HepG2 (cell line): ENCODE measurements around the gene MICALL2. TPM values are rescaled to one million over a fixed set of nuclear protein-coding genes. Genes with fewer than 3 reads are reported as not detected.

Experiments used
- ATAC-seq: fragments of 200-7000 bp; cut with Tn5 transposase; 3 replicates; pipeline ENCODE4 v1.9.1; 2020; ENCODE audit warnings: mild to moderate bottlenecking, moderate library complexity
- BruUV-seq: library from RNA; stranded (reverse); fragments of 400-500 nt; replicated peaks from 2 replicates; lab custom pipeline; 2021; lab: Mats Ljungman, UMichigan
- CTCF ChIA-PET: fragments of 300-600 bp; formaldehyde crosslinking; extraction: SDS; loops from one replicate; lab custom pipeline; 2021; ENCODE audit warnings: low total read pairs, inconsistent platforms, low intra/inter-chr PET ratio; lab: Yijun Ruan, JAX
- POLR2A ChIA-PET: fragments of 350-600 bp; sonication (Branson Sonifier 250); formaldehyde crosslinking; loops from one replicate; lab custom pipeline; 2020; ENCODE audit warnings: antibody characterized with exemption, inconsistent platforms; lab: Yijun Ruan, JAX
- DNase-seq: peaks from one replicate; pipeline ENCODE4 v3.0.0-alpha.2; 2015; ENCODE audit warnings: low spot score
- FAIRE-seq: peaks from 3 replicates; lab custom pipeline; 2011; peaks lifted over from hg19 to GRCh38; lab: Jason Lieb, UNC
- H2AFZ ChIP-seq: one replicate; pipeline ENCODE4 v1.6.1; 2011; ENCODE audit warnings: low read length, inconsistent platforms
- H3K27ac ChIP-seq: fragments of 300-600 bp; 3 replicates; pipeline ENCODE4 v1.8.0; 2011; ENCODE audit warnings: mixed run types, mild to moderate bottlenecking, mixed read lengths, low read length, inconsistent platforms; ENCODE audit not compliant: insufficient read depth; ENCODE audit errors: extremely low read length
- H3K27me3 ChIP-seq, 2 experiments: fragments of 200-600 bp in 1 of 2; 2 replicates in 1 of 2; 3 replicates in 1 of 2; pipeline versions ENCODE4 v1.6.0 to v1.8.0; 2011; ENCODE audit warnings: low read length in 2 of 2, mild to moderate bottlenecking in 2 of 2, moderate library complexity in 2 of 2, inconsistent platforms in 1 of 2; ENCODE audit not compliant: insufficient read depth in 2 of 2, control insufficient read depth in 1 of 2
- H3K36me3 ChIP-seq, 2 experiments: fragments of 200-600 bp in 1 of 2; replicated peaks in 1 of 2; 2 replicates in 1 of 2; 3 replicates in 1 of 2; pipeline versions ENCODE4 v1.5.1 to v1.8.0; 2011; ENCODE audit warnings: low read length in 2 of 2, inconsistent platforms in 1 of 2; ENCODE audit not compliant: insufficient read depth in 2 of 2, control insufficient read depth in 1 of 2
- H3K4me1 ChIP-seq: 2 replicates; pipeline ENCODE4 v1.5.1; 2012; ENCODE audit warnings: low read length, inconsistent platforms; ENCODE audit not compliant: insufficient read depth
- H3K4me2 ChIP-seq: 2 replicates; pipeline ENCODE4 v1.6.0; 2011; ENCODE audit warnings: low read depth, low read length, inconsistent platforms
- H3K4me3 ChIP-seq, 3 experiments: fragments of 200-600 bp in 1 of 3; sonication (generic), shearing (Covaris generic) in 1 of 3; replicated peaks in 1 of 3; 2 replicates each; pipeline ENCODE4 v1.5.1; 2011 to 2016; ENCODE audit warnings: low read length in 3 of 3, inconsistent platforms in 2 of 3, low read depth in 2 of 3, mild to moderate bottlenecking in 2 of 3, control low read depth in 1 of 3, mixed read lengths in 1 of 3; ENCODE audit not compliant: insufficient read depth in 1 of 3
- H3K79me2 ChIP-seq: one replicate; pipeline ENCODE4 v1.6.1; 2011; ENCODE audit warnings: low read length, inconsistent platforms; ENCODE audit not compliant: insufficient read depth
- H3K9ac ChIP-seq: 2 replicates; pipeline ENCODE4 v1.6.0; 2011; ENCODE audit warnings: mild to moderate bottlenecking, low read depth, low read length, inconsistent platforms; ENCODE audit not compliant: insufficient read depth
- H3K9me3 ChIP-seq: 2 replicates; pipeline ENCODE4 v1.5.1; 2012; ENCODE audit warnings: mild to moderate bottlenecking, low read length
- H4K20me1 ChIP-seq: 2 replicates; pipeline ENCODE4 v1.6.0; 2011; ENCODE audit warnings: inconsistent platforms, mild to moderate bottlenecking, low read length, moderate library complexity; ENCODE audit not compliant: insufficient read depth
- CBX1 ChIP-seq: IDR thresholded peaks from one replicate; pipeline ENCODE4 v1.6.1; 2016; ENCODE audit warnings: antibody characterized with exemption, low read depth
- ETV5 ChIP-seq: IDR thresholded peaks from 2 replicates; pipeline ENCODE4 v1.6.1; 2018; ENCODE audit warnings: missing biosample characterization, missing genetic modification reagents, inconsistent platforms, borderline replicate concordance
- GPN1 ChIP-seq: sonication (generic); formaldehyde crosslinking; IDR thresholded peaks from 2 replicates; pipeline ENCODE4 v1.5.1; 2020; ENCODE audit warnings: missing genetic modification reagents, borderline replicate concordance
- ZNF530 ChIP-seq: sonication (generic); formaldehyde crosslinking; IDR thresholded peaks from 2 replicates; pipeline ENCODE4 v1.5.0; 2020; ENCODE audit warnings: low read depth, mild to moderate bottlenecking, missing genetic modification reagents
- WGBS: methylation state at CpG from one replicate; pipeline ENCODE4 v1.1.6; 2017; ENCODE audit warnings: low lambda C conversion rate; 5-methylcytosine and 5-hydroxymethylcytosine counted together
- in situ Hi-C: cut with HindIII; loops from 2 replicates; pipeline ENCODE4 v1.10.0; 2017; ENCODE audit warnings: low pct_unique_long_range_greater_than_20kb; ENCODE audit not compliant: extremely low pct_ligation_motif_present
- intact Hi-C: fragments of 100-400 bp; cut with micrococcal nuclease; formaldehyde crosslinking; loops from one replicate; pipeline ENCODE4 v1.10.0; 2022; ENCODE audit not compliant: unreplicated experiment
- polyA plus RNA-seq, 8 experiments: library from polyadenylated mRNA; depleted of rRNA in 3 of 8; stranded (reverse) in 7 of 8; unstranded in 1 of 8; fragments of >200 nt; fragmentation: Illumina TruSeq in 4 of 8; extraction: Trizol in 4 of 8; gene quantifications; 2 replicates each; pipeline versions ENCODE4 v1.2.1 to v1.2.3, GENCODE V29; 2011 to 2016; ENCODE audit warnings: low read depth in 4 of 8, missing spikeins in 1 of 8, mixed read lengths in 1 of 8; ENCODE audit not compliant: insufficient read depth in 1 of 8
- total RNA-seq, 5 experiments: library from RNA; depleted of rRNA; stranded (reverse); fragments of >200 nt; fragmentation: Illumina TruSeq; extraction: Trizol; gene quantifications; 2 replicates each; pipeline ENCODE4 v1.2.3, GENCODE V29; 2016; ENCODE audit warnings: low read depth in 1 of 5
- TF ChIP-seq, protein P1 (sequence below): sonication (generic); formaldehyde crosslinking; IDR thresholded peaks from 2 replicates; pipeline ENCODE4 v1.5.1; 2020; ENCODE audit warnings: missing genetic modification reagents, mild to moderate bottlenecking, borderline replicate concordance
- TF ChIP-seq, protein P2 (sequence below), 2 experiments: fragments of 450-650 bp in 1 of 2; sonication (generic) in 1 of 2; formaldehyde crosslinking in 1 of 2; IDR thresholded peaks; 2 replicates each; pipeline versions ENCODE4 v1.6.1 to v1.8.0; 2016 to 2022; ENCODE audit warnings: antibody characterized with exemption in 1 of 2, mild to moderate bottlenecking in 1 of 2, missing genetic modification reagents in 1 of 2

The MICALL2 gene
- total and polyA plus RNA-seq, 2 of the 13 experiments (the other 11 are each of a cell fraction or from before 2014, with no cell fraction given): 5.8 to 12.4 TPM

DNA sequence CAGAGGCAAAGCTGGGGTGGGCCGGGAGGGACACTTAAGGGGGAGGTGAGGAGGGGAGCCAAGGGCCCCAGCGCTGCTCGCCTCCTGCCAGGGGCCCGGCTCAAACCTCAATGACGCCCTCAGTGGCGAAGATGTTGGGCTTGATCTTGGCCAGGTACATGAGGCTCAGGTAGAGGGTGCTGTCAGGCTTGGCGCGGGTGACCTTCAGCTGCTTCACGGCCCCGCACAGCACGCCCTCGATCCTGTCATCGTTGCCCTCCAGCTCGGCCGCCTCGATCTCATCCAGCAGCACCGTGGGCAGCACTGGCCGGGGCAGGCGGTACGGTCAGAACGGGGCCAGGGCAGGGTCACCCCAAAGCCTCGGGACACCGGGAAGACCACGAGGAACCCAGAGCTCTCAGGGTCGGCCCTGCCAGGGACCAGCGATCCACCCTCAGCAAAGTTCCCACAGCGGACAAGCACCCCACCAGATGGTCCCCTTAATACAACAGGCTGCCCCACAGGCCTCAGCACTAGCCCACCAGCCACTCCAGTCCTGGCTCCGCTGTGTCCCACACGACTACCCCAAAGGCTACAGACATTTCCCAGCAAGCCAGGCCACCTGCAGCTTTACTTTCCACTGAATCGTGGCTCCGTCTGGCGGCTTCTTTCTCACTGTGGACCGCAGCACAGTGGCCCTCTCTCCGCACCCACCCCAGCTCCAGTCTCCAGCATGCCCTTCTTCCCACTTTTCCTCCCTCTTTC is 41.0 kb upstream of the MICALL2 start:
- Histone ChIP-seq H3K9ac (no peak overlapping the region), H3K9me3 (no peaks in the 10 kb centered on the region), H3K4me1 (peaks cover 17% of the 10 kb centered on the region), H3K27me3 (no peaks in the 10 kb centered on the region; a peak in 1 of 5 replicates), H3K36me3 (peaks cover 22 to 48% of the 10 kb centered on the region in 2 experiments), H3K27ac (no peak overlapping the region), H2AFZ (no peak overlapping the region), H3K4me2 (no peak overlapping the region), H4K20me1 (no peaks in the 10 kb centered on the region), H3K4me3 (no peak overlapping the region), H3K79me2 (peaks cover 26% of the 10 kb centered on the region)
- CTCF ChIA-PET: no interaction called here
- no peak for ATAC-seq
- 97% methylated on average over 29 of the region's 34 CpGs for WGBS
- BruUV-seq: no TSS peak
- no peak for FAIRE-seq
- POLR2A ChIA-PET: no interaction called here
- intact Hi-C loops (no loop called here), in situ Hi-C loops (loop anchor here (5.0 kb wide), 1 partner anchor 57 kb away; the partner anchor contains the start of gene TMEM184A)
- no peak for DNase-seq
- TF ChIP-seq, protein P1, sequence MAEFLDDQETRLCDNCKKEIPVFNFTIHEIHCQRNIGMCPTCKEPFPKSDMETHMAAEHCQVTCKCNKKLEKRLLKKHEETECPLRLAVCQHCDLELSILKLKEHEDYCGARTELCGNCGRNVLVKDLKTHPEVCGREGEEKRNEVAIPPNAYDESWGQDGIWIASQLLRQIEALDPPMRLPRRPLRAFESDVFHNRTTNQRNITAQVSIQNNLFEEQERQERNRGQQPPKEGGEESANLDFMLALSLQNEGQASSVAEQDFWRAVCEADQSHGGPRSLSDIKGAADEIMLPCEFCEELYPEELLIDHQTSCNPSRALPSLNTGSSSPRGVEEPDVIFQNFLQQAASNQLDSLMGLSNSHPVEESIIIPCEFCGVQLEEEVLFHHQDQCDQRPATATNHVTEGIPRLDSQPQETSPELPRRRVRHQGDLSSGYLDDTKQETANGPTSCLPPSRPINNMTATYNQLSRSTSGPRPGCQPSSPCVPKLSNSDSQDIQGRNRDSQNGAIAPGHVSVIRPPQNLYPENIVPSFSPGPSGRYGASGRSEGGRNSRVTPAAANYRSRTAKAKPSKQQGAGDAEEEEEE (CRISPR knock-in tag): no peak
- TF ChIP-seq ETV5: no peak
- no peak for TF ChIP-seq ZNF530
- TF ChIP-seq, protein P2, sequence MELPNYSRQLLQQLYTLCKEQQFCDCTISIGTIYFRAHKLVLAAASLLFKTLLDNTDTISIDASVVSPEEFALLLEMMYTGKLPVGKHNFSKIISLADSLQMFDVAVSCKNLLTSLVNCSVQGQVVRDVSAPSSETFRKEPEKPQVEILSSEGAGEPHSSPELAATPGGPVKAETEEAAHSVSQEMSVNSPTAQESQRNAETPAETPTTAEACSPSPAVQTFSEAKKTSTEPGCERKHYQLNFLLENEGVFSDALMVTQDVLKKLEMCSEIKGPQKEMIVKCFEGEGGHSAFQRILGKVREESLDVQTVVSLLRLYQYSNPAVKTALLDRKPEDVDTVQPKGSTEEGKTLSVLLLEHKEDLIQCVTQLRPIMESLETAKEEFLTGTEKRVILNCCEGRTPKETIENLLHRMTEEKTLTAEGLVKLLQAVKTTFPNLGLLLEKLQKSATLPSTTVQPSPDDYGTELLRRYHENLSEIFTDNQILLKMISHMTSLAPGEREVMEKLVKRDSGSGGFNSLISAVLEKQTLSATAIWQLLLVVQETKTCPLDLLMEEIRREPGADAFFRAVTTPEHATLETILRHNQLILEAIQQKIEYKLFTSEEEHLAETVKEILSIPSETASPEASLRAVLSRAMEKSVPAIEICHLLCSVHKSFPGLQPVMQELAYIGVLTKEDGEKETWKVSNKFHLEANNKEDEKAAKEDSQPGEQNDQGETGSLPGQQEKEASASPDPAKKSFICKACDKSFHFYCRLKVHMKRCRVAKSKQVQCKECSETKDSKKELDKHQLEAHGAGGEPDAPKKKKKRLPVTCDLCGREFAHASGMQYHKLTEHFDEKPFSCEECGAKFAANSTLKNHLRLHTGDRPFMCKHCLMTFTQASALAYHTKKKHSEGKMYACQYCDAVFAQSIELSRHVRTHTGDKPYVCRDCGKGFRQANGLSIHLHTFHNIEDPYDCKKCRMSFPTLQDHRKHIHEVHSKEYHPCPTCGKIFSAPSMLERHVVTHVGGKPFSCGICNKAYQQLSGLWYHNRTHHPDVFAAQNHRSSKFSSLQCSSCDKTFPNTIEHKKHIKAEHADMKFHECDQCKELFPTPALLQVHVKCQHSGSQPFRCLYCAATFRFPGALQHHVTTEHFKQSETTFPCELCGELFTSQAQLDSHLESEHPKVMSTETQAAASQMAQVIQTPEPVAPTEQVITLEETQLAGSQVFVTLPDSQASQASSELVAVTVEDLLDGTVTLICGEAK (IDR thresholded peaks at IDR 0.05): no peak
- TF ChIP-seq, protein P2 (CRISPR knock-in tag; IDR thresholded peaks at IDR 0.05): no peak
- no peak for TF ChIP-seq GPN1 (CRISPR knock-in tag)
- no peak for TF ChIP-seq CBX1
